ENCODE data around the gene ANO6.

Gene ANO6

GRCh38 chr12:45282411-45282810 lies 66.5 kb downstream of the ANO6 start:
- DNase-seq: no peak

GRCh38 chr12:45284096-45284901 lies 68.4 kb downstream of the ANO6 start:
- DNase-seq: no peak

GRCh38 chr12:45285717-45286116 lies 69.8 kb downstream of the ANO6 start:
- no peak for DNase-seq

GRCh38 chr12:45286621-45287020 lies 70.7 kb downstream of the ANO6 start:
- no peak for DNase-seq

- no peak for DNase-seq
These were observed 73.6 kb downstream of the ANO6 start for GRCh38 chr12:45289245-45290215.

- DNase-seq: no peak
These were observed 74.3 kb downstream of the ANO6 start for GRCh38 chr12:45290216-45290605.

- no peak for DNase-seq
These were observed 75.6 kb downstream of the ANO6 start for GRCh38 chr12:45291518-45291917.

- no peak for DNase-seq
These were observed 76.7 kb downstream of the ANO6 start for GRCh38 chr12:45292486-45293195.

GRCh38 chr12:45294906-45295305 lies 79.0 kb downstream of the ANO6 start:
- no peak for DNase-seq

- no peak for DNase-seq
These were observed 80.2 kb downstream of the ANO6 start for GRCh38 chr12:45296046-45296586.

GRCh38 chr12:45298047-45298446 lies 82.2 kb downstream of the ANO6 start:
- no peak for DNase-seq

GRCh38 chr12:45298721-45299692 lies 83.1 kb downstream of the ANO6 start:
- DNase-seq: peak; percentile 14

- DNase-seq: no peak
These were observed 86.9 kb downstream of the ANO6 start for GRCh38 chr12:45302621-45303369.

- DNase-seq: no peak
These were observed 88.0 kb downstream of the ANO6 start for GRCh38 chr12:45303945-45304344.

- DNase-seq: no peak
These were observed 88.8 kb downstream of the ANO6 start for GRCh38 chr12:45304514-45305178.

- no peak for DNase-seq
These were observed 90.0 kb downstream of the ANO6 start for GRCh38 chr12:45305907-45306306.

- DNase-seq: no peak
These were observed 94.1 kb downstream of the ANO6 start for GRCh38 chr12:45309836-45310626.

GRCh38 chr12:45310627-45310968 lies 94.7 kb downstream of the ANO6 start:
- no peak for DNase-seq

GRCh38 chr12:45312012-45312411 lies 96.1 kb downstream of the ANO6 start:
- DNase-seq: no peak

GRCh38 chr12:45314770-45315169 lies 98.9 kb downstream of the ANO6 start:
- no peak for DNase-seq

All from NCI-H748 treated with DMSO at 0.1 percent for 48 hours (cell line).